ENCODE data around the gene CHIT1.
"Not testable (repeated sequence)": the region's sequence is repeated elsewhere in the genome, so short reads cannot be mapped to it uniquely, and the experiment has no call there.

The CHIT1 gene

GRCh38 chr1:203239526-203240305 lies 10.2 kb upstream of the CHIT1 start:
- Histone ChIP-seq H4K91ac (ENCODE audit: low read depth, low read length) (no peak overlapping the region), H3K4me2 (ENCODE audit: low read length) (no peak overlapping the region), H2BK120ac (ENCODE audit: insufficient read depth, low read length, poor library complexity) (no peak overlapping the region), H3K4ac (ENCODE audit: low read depth, low read length) (no peak overlapping the region), H3K79me2 (ENCODE audit: control insufficient read depth, insufficient read depth, low read length, poor library complexity) (no peaks in the 10 kb centered on the region), H2AFZ (ENCODE audit: insufficient read depth, low read length, poor library complexity) (no peak overlapping the region), H4K8ac (ENCODE audit: low read depth, low read length) (no peak overlapping the region), H3K27ac (ENCODE audit: low read depth, low read length) (no peak overlapping the region), H3K4me1 (ENCODE audit: control insufficient read depth in 1 of 2, insufficient read depth in 2 of 2, low read length in 2 of 2) (no peaks in the 10 kb centered on the region), H2BK5ac (ENCODE audit: low read depth, low read length, poor library complexity) (no peak overlapping the region), H3K9me3 (ENCODE audit: insufficient read depth, low read depth, low read length) (peaks cover 1% of the 10 kb centered on the region), H3K4me3 (ENCODE audit: low read depth, low read length) (no peak overlapping the region), H2AK5ac (ENCODE audit: low read length) (no peak overlapping the region), H3K18ac (ENCODE audit: low read length) (no peak overlapping the region), H3K27me3 (ENCODE audit: insufficient read depth, low read length) (no peaks in the 10 kb centered on the region), H4K12ac (ENCODE audit: low read depth, low read length) (no peak overlapping the region), H3K9ac (ENCODE audit: low read length) (no peak overlapping the region), H2BK12ac (ENCODE audit: low read length) (no peak overlapping the region), H3K79me1 (ENCODE audit: low read length) (no peaks in the 10 kb centered on the region), H3K23ac (ENCODE audit: low read length) (no peak overlapping the region), H3K14ac (ENCODE audit: low read length) (no peak overlapping the region), H3K36me3 (ENCODE audit: control insufficient read depth in 1 of 2, insufficient read depth in 2 of 2, low read length in 2 of 2) (no peaks in the 10 kb centered on the region)
- WGBS (ENCODE audit: extremely low coverage, insufficient coverage, insufficient read length): no CpG with 5 or more reads among the region's 5 CpGs
- DNase-seq: no peak

GRCh38 chr1:203239081-203239480 lies 9.6 kb upstream of the CHIT1 start:
- H3K14ac ChIP-seq (ENCODE audit: low read length): no peak overlapping the region
- H4K8ac ChIP-seq (ENCODE audit: low read depth, low read length): no peak overlapping the region
- H3K4me1 ChIP-seq (ENCODE audit: control insufficient read depth in 1 of 2, insufficient read depth in 2 of 2, low read length in 2 of 2): no peaks in the 10 kb centered on the region
- no peaks in the 10 kb centered on the region for H3K27me3 ChIP-seq (ENCODE audit: insufficient read depth, low read length)
- no peak overlapping the region for H3K9ac ChIP-seq (ENCODE audit: low read length)
- WGBS (ENCODE audit: extremely low coverage, insufficient coverage, insufficient read length): no CpG with 5 or more reads among the region's 4 CpGs
- no peak overlapping the region for H3K4ac ChIP-seq (ENCODE audit: low read depth, low read length)
- H3K23ac ChIP-seq (ENCODE audit: low read length): no peak overlapping the region
- H3K79me2 ChIP-seq (ENCODE audit: control insufficient read depth, insufficient read depth, low read length, poor library complexity): no peaks in the 10 kb centered on the region
- no peak overlapping the region for H2BK5ac ChIP-seq (ENCODE audit: low read depth, low read length, poor library complexity)
- no peak overlapping the region for H3K4me3 ChIP-seq (ENCODE audit: low read depth, low read length)
- H3K4me2 ChIP-seq (ENCODE audit: low read length): no peak overlapping the region
- H3K27ac ChIP-seq (ENCODE audit: low read depth, low read length): no peak overlapping the region
- H3K18ac ChIP-seq (ENCODE audit: low read length): no peak overlapping the region
- DNase-seq: no peak
- no peak overlapping the region for H2AK5ac ChIP-seq (ENCODE audit: low read length)
- no peak overlapping the region for H2BK12ac ChIP-seq (ENCODE audit: low read length)
- H3K36me3 ChIP-seq (ENCODE audit: control insufficient read depth in 1 of 2, insufficient read depth in 2 of 2, low read length in 2 of 2): no peaks in the 10 kb centered on the region
- peaks cover 1% of the 10 kb centered on the region for H3K9me3 ChIP-seq (ENCODE audit: insufficient read depth, low read depth, low read length)
- H2BK120ac ChIP-seq (ENCODE audit: insufficient read depth, low read length, poor library complexity): no peak overlapping the region
- no peak overlapping the region for H4K12ac ChIP-seq (ENCODE audit: low read depth, low read length)
- no peaks in the 10 kb centered on the region for H3K79me1 ChIP-seq (ENCODE audit: low read length)
- H2AFZ ChIP-seq (ENCODE audit: insufficient read depth, low read length, poor library complexity): no peak overlapping the region
- no peak overlapping the region for H4K91ac ChIP-seq (ENCODE audit: low read depth, low read length)

DNA sequence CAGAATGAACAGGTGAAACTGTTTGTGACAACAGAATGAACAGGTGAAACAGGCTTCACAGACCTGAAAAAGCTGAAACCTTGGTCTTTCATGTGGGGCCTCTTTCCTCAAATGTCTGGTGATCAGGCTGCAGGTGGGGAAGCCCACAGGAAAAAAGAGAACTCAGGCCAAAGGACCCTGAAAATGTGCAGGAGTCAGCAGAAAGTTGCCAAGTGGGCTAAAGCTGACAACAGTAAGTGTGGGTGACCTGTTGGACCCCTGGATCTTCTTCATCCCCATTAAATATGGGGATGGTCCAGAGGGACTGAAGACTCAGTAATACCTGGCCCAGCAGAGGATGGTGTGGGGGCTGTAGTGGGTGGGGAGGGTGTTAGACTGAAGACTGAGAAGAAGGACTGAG lies 9.1 kb upstream of the CHIT1 start:
- no peak for DNase-seq
- no peaks in the 10 kb centered on the region for H3K79me1 ChIP-seq (ENCODE audit: low read length)

GRCh38 chr1:203234901-203235300 lies 5.4 kb upstream of the CHIT1 start:
- H2BK5ac ChIP-seq (ENCODE audit: low read depth, low read length, poor library complexity); H2BK12ac ChIP-seq (ENCODE audit: low read length); H3K27ac ChIP-seq (ENCODE audit: low read depth, low read length); H4K12ac ChIP-seq (ENCODE audit: low read depth, low read length); H3K4me1 ChIP-seq (ENCODE audit: control insufficient read depth in 1 of 2, insufficient read depth in 2 of 2, low read length in 2 of 2); H3K9me3 ChIP-seq (ENCODE audit: insufficient read depth, low read depth, low read length); H4K91ac ChIP-seq (ENCODE audit: low read depth, low read length); H3K4me3 ChIP-seq (ENCODE audit: low read depth, low read length); H3K9ac ChIP-seq (ENCODE audit: low read length); H3K4ac ChIP-seq (ENCODE audit: low read depth, low read length); H3K27me3 ChIP-seq (ENCODE audit: insufficient read depth, low read length); H3K79me1 ChIP-seq (ENCODE audit: low read length); H4K8ac ChIP-seq (ENCODE audit: low read depth, low read length); H3K4me2 ChIP-seq (ENCODE audit: low read length); H3K18ac ChIP-seq (ENCODE audit: low read length); H3K79me2 ChIP-seq (ENCODE audit: control insufficient read depth, insufficient read depth, low read length, poor library complexity); H3K36me3 ChIP-seq (ENCODE audit: control insufficient read depth in 1 of 2, insufficient read depth in 2 of 2, low read length in 2 of 2); H3K23ac ChIP-seq (ENCODE audit: low read length); H2AK5ac ChIP-seq (ENCODE audit: low read length); H2BK120ac ChIP-seq (ENCODE audit: insufficient read depth, low read length, poor library complexity); H3K14ac ChIP-seq (ENCODE audit: low read length); H2AFZ ChIP-seq (ENCODE audit: insufficient read depth, low read length, poor library complexity); DNase-seq: not testable (repeated sequence)
- WGBS (ENCODE audit: extremely low coverage, insufficient coverage, insufficient read length): no CpG with 5 or more reads among the region's 7 CpGs

More for the DNA sequence above, 9.1 kb upstream of the CHIT1 start:
- no peak overlapping the region for H2BK120ac ChIP-seq (ENCODE audit: insufficient read depth, low read length, poor library complexity)
- H3K18ac ChIP-seq (ENCODE audit: low read length): no peak overlapping the region
- no peak overlapping the region for H3K14ac ChIP-seq (ENCODE audit: low read length)
- peaks cover 4% of the 10 kb centered on the region for H3K9me3 ChIP-seq (ENCODE audit: insufficient read depth, low read depth, low read length)
- no peak overlapping the region for H2BK12ac ChIP-seq (ENCODE audit: low read length)
- no peak overlapping the region for H2BK5ac ChIP-seq (ENCODE audit: low read depth, low read length, poor library complexity)
- no peak overlapping the region for H2AK5ac ChIP-seq (ENCODE audit: low read length)
- H3K9ac ChIP-seq (ENCODE audit: low read length): no peak overlapping the region
- no peaks in the 10 kb centered on the region for H3K27me3 ChIP-seq (ENCODE audit: insufficient read depth, low read length)
- no peak overlapping the region for H4K91ac ChIP-seq (ENCODE audit: low read depth, low read length)
- no peak overlapping the region for H3K23ac ChIP-seq (ENCODE audit: low read length)
- no peaks in the 10 kb centered on the region for H3K36me3 ChIP-seq (ENCODE audit: control insufficient read depth in 1 of 2, insufficient read depth in 2 of 2, low read length in 2 of 2)
- H3K4me3 ChIP-seq (ENCODE audit: low read depth, low read length): no peak overlapping the region
- H3K4me1 ChIP-seq (ENCODE audit: control insufficient read depth in 1 of 2, insufficient read depth in 2 of 2, low read length in 2 of 2): no peaks in the 10 kb centered on the region
- no peak overlapping the region for H2AFZ ChIP-seq (ENCODE audit: insufficient read depth, low read length, poor library complexity)
- H3K27ac ChIP-seq (ENCODE audit: low read depth, low read length): no peak overlapping the region
- H4K12ac ChIP-seq (ENCODE audit: low read depth, low read length): no peak overlapping the region
- no peaks in the 10 kb centered on the region for H3K79me2 ChIP-seq (ENCODE audit: control insufficient read depth, insufficient read depth, low read length, poor library complexity)
- no peak overlapping the region for H4K8ac ChIP-seq (ENCODE audit: low read depth, low read length)
- no peak overlapping the region for H3K4me2 ChIP-seq (ENCODE audit: low read length)
- no peak overlapping the region for H3K4ac ChIP-seq (ENCODE audit: low read depth, low read length)
